ENCODE measurements around the gene FBRS. TPM values are rescaled to one million over a fixed set of nuclear protein-coding genes. Genes with fewer than 3 reads are reported as not detected.
A peak's percentile ranks its signal among the peaks of the same experiment; 100 is the strongest.
"Not testable (repeated sequence)": the region's sequence is repeated elsewhere in the genome, so short reads cannot be mapped to it uniquely, and the experiment has no call there.

The FBRS gene
- total and polyA plus RNA-seq, 2 of the 13 experiments (the other 11 are each of a cell fraction or from before 2014, with no cell fraction given), result 13.7 to 16.2 TPM

DNA sequence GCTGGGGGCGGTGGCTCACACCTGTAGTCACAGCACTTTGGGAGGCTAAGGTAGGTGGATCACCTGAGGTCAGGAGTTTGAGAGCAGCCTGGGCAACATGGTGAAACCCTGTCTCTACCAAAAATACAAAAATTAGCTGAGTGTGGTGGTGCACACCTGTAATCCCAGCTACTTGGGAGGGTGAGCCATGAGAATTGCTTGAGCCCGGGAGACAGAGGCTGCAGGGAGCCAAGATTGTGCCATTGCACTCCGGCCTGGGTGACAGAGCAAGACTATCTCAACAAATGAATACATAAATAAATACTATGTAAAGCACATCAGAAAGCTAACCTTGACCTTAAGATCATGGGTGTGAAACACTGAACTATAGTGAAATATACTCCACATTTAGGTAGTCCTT, 38.4 kb downstream of the FBRS start:
- H3K27me3 ChIP-seq (ENCODE audit: control insufficient read depth in 1 of 2, insufficient read depth in 2 of 2, low read length in 2 of 2); FAIRE-seq; H2AFZ ChIP-seq (ENCODE audit: low read length); H3K4me2 ChIP-seq (ENCODE audit: low read depth, low read length); ATAC-seq; CTCF ChIA-PET (ENCODE audit: low intra/inter-chr PET ratio, low total read pairs); BruUV-seq (replicated peaks); DNase-seq (ENCODE audit: low spot score); H3K4me3 ChIP-seq (replicated peaks in 1 of 3; ENCODE audit: insufficient read depth in 1 of 3, low read depth in 2 of 3, low read length in 3 of 3); H3K27ac ChIP-seq (ENCODE audit: extremely low read length, insufficient read depth, low read length); H3K9ac ChIP-seq (ENCODE audit: insufficient read depth, low read depth, low read length); in situ Hi-C loops (cut with HindIII; ENCODE audit: extremely low pct_ligation_motif_present, low pct_unique_long_range_greater_than_20kb); H3K9me3 ChIP-seq (ENCODE audit: low read length): not testable (repeated sequence)
- TF ChIP-seq ZNF460 (CRISPR knock-in tag; IDR thresholded peaks at IDR 0.05; ENCODE audit: borderline replicate concordance), result peak; percentile 74
- Histone ChIP-seq H3K36me3 (replicated peaks in 1 of 2; ENCODE audit: control insufficient read depth in 1 of 2, insufficient read depth in 2 of 2, low read length in 2 of 2) (peaks cover 5 to 19% of the 10 kb centered on the region in 2 experiments), H3K4me1 (ENCODE audit: insufficient read depth, low read length) (peaks cover 39% of the 10 kb centered on the region), H3K79me2 (ENCODE audit: insufficient read depth, low read length) (peaks cover 29% of the 10 kb centered on the region), H4K20me1 (ENCODE audit: insufficient read depth, low read length) (peaks cover 16% of the 10 kb centered on the region; the same call in 1 of the 2 replicates)
- WGBS (ENCODE audit: low lambda C conversion rate), result 90% methylated on average over 3 of the region's 3 CpGs
- intact Hi-C loops (cut with micrococcal nuclease; ENCODE audit: unreplicated experiment), result loop anchor here (5.0 to 10.0 kb wide), 3 partner anchors 51 to 228 kb away; partner anchors contain the start of genes FBXL19, PHKG2 and ZNF768
- POLR2A ChIA-PET, result interaction anchor here (2.1 kb wide), 1 partner anchor 38 kb away, joined by 15 read pairs; the partner anchor contains the start of gene FBRS

DNA sequence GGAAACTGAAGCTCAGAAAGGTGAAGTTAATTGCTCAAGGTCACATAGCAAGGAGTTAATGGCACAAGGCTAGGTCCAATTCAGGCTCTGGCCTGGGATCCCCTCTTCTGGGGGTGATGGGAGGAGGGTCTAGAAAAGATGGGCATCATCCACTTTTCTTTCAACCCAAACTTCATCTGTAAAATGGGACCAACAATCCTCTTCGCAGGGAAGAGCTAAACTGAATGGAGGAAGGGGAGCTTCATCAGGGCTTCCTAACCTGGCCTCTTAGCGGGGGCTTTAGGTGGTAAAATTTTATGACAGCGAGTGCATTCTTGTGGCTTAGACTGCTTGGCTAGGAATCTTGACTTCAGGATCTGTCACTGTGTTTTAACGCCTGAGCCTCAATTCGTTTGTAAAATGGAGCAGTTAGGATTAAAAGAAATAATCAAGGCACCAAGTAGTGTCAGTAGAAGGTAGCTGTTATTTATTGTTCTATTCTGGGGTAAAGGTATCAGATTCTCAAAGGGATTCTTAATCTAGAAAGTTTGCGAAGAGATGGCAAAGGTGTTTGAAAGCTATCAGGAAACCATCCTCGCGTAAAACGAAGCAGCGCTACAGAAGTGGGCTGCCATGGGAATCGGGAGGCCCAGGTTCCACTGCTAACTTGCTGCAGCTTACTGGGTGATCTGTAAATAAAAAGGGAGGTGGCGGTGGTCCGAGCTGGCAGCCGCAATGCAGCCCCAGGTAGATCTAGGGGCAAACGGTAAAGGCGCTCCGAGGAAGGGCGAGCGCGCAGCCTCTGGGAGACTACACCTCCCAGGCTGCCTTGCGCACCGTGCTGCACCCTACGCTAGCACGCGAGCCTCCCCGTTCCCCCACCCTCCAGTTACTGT, 39.3 kb downstream of the FBRS start:
- Histone ChIP-seq H3K27ac (ENCODE audit: extremely low read length, insufficient read depth, low read length) (peak overlapping the region; percentile 99), H3K4me1 (ENCODE audit: insufficient read depth, low read length) (peaks cover 36% of the 10 kb centered on the region), H3K4me3 (replicated peaks in 1 of 3; ENCODE audit: insufficient read depth in 1 of 3, low read depth in 2 of 3, low read length in 3 of 3) (peak overlapping the region; percentile 75 to 96 (median 93)), H3K4me2 (ENCODE audit: low read depth, low read length) (peak overlapping the region; percentile 92), H3K27me3 (ENCODE audit: control insufficient read depth in 1 of 2, insufficient read depth in 2 of 2, low read length in 2 of 2) (no peaks in the 10 kb centered on the region), H3K36me3 (replicated peaks in 1 of 2; ENCODE audit: control insufficient read depth in 1 of 2, insufficient read depth in 2 of 2, low read length in 2 of 2) (peaks cover 6 to 25% of the 10 kb centered on the region in 2 experiments), H2AFZ (ENCODE audit: low read length) (peak overlapping the region; percentile 74), H3K79me2 (ENCODE audit: insufficient read depth, low read length) (peaks cover 31% of the 10 kb centered on the region), H4K20me1 (ENCODE audit: insufficient read depth, low read length) (peaks cover 16% of the 10 kb centered on the region; the same call in 1 of the 2 replicates), H3K9ac (ENCODE audit: insufficient read depth, low read depth, low read length) (peak overlapping the region; percentile 99), H3K9me3 (ENCODE audit: low read length) (no peaks in the 10 kb centered on the region)
- in situ Hi-C loops (cut with HindIII; ENCODE audit: extremely low pct_ligation_motif_present, low pct_unique_long_range_greater_than_20kb), result no loop called here
- TSS peak; percentile 81 for BruUV-seq (replicated peaks)
- FAIRE-seq, result peak; percentile 82
- ATAC-seq, result peak; percentile 93
- intact Hi-C loops (cut with micrococcal nuclease; ENCODE audit: unreplicated experiment), result loop anchor here (1.0 to 10.0 kb wide), 4 partner anchors 39 to 227 kb away; partner anchors contain the start of genes FBRS, FBXL19, PHKG2 and ZNF768
- POLR2A ChIA-PET, result interaction anchor here (0.9 to 2.1 kb wide), 5 partner anchors 11 to 268 kb away, joined by 3 to 15 read pairs (median 3); partner anchors contain the start of genes DCTPP1, FBRS, PHKG2 and ZNF629
- no peak for DNase-seq (ENCODE audit: low spot score)
- 8% methylated on average over 26 of the region's 26 CpGs for WGBS (ENCODE audit: low lambda C conversion rate)
- CTCF ChIA-PET (ENCODE audit: low intra/inter-chr PET ratio, low total read pairs), result no interaction called here
- TF ChIP-seq, protein P1, sequence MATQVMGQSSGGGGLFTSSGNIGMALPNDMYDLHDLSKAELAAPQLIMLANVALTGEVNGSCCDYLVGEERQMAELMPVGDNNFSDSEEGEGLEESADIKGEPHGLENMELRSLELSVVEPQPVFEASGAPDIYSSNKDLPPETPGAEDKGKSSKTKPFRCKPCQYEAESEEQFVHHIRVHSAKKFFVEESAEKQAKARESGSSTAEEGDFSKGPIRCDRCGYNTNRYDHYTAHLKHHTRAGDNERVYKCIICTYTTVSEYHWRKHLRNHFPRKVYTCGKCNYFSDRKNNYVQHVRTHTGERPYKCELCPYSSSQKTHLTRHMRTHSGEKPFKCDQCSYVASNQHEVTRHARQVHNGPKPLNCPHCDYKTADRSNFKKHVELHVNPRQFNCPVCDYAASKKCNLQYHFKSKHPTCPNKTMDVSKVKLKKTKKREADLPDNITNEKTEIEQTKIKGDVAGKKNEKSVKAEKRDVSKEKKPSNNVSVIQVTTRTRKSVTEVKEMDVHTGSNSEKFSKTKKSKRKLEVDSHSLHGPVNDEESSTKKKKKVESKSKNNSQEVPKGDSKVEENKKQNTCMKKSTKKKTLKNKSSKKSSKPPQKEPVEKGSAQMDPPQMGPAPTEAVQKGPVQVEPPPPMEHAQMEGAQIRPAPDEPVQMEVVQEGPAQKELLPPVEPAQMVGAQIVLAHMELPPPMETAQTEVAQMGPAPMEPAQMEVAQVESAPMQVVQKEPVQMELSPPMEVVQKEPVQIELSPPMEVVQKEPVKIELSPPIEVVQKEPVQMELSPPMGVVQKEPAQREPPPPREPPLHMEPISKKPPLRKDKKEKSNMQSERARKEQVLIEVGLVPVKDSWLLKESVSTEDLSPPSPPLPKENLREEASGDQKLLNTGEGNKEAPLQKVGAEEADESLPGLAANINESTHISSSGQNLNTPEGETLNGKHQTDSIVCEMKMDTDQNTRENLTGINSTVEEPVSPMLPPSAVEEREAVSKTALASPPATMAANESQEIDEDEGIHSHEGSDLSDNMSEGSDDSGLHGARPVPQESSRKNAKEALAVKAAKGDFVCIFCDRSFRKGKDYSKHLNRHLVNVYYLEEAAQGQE (IDR thresholded peaks at IDR 0.05; ENCODE audit: borderline replicate concordance in 1 of 2, low read depth in 1 of 2, low read length in 2 of 2), result no peak
- TF ChIP-seq MYNN (CRISPR knock-in tag; IDR thresholded peaks at IDR 0.05; ENCODE audit: low read depth), result no peak
- 0 out of 2 replicates have a peak, but pooled peaks have one; percentile 11 for TF ChIP-seq ZNF790 (CRISPR knock-in tag; IDR thresholded peaks at IDR 0.05; ENCODE audit: borderline replicate concordance)
- TF ChIP-seq AKAP8 (CRISPR knock-in tag; IDR thresholded peaks at IDR 0.05), result peak; percentile 100; the same call in 1 of the 2 replicates
- no peak for TF ChIP-seq ZMYM2 (CRISPR knock-in tag; IDR thresholded peaks at IDR 0.05)
- TF ChIP-seq, protein P2, sequence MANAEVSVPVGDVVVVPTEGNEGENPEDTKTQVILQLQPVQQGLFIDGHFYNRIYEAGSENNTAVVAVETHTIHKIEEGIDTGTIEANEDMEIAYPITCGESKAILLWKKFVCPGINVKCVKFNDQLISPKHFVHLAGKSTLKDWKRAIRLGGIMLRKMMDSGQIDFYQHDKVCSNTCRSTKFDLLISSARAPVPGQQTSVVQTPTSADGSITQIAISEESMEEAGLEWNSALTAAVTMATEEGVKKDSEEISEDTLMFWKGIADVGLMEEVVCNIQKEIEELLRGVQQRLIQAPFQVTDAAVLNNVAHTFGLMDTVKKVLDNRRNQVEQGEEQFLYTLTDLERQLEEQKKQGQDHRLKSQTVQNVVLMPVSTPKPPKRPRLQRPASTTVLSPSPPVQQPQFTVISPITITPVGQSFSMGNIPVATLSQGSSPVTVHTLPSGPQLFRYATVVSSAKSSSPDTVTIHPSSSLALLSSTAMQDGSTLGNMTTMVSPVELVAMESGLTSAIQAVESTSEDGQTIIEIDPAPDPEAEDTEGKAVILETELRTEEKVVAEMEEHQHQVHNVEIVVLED (CRISPR knock-in tag; IDR thresholded peaks at IDR 0.05; ENCODE audit: borderline replicate concordance), result peak; percentile 99
- no peak for TF ChIP-seq XBP1 (CRISPR knock-in tag; IDR thresholded peaks at IDR 0.05)
- no peak for TF ChIP-seq RNF2 (conservative IDR thresholded peaks at IDR 0.05; ENCODE audit: low read depth)
